GM19455 (cell line): ENCODE results near the gene HABP2.

Experiments used
- ATAC-seq: cut with Tn5 transposase; IDR thresholded peaks from one replicate; pipeline ENCODE4 v1.9.1; 2021; ENCODE audit not compliant: unreplicated experiment

Gene HABP2

DNA sequence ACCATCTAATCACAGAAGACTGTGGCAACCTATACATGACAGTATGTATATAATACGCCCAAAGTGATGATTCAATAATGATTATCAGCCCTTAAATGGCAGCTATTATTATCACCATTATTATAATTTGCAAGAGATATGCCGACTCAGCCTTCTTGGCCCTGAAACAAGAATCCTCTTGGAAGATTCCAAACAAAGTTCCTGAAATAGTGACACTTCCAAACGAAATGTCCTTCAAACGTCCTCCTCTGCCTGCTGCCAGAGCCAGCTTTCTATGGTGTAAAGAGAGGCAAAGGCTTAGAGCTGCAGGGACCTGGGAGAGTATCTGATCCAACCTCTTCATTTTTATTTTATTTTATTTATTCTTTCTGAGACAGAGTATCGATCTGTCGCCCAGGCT is 75.0 kb downstream of the HABP2 start:
- no peak for ATAC-seq

DNA sequence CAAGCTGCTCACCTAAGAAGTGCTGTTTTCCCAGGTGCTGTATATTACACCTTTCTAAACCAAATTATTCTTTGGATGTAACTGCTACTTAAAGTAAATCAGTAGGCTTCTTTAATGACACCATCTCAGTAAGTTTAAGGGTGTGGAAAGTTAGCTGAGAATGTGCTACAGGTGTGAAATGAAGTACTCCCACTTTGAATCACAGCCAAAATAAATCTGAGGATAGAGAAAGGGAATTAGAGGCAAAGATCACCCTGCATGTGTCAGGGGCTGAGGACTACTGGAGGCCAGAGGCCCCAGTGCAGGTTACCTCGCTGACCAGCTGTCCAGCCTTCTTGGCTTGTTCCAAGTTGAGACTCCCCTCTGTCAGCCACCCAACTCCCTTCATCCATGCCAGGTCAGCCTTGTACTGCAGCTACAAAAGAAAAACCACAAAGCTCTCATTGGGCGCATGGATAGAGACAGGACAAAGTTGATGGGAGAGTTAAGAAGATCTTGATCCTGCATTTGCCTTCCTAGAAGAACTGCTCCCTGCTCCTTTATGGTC is 75.8 kb downstream of the HABP2 start:
- ATAC-seq, result no peak

DNA sequence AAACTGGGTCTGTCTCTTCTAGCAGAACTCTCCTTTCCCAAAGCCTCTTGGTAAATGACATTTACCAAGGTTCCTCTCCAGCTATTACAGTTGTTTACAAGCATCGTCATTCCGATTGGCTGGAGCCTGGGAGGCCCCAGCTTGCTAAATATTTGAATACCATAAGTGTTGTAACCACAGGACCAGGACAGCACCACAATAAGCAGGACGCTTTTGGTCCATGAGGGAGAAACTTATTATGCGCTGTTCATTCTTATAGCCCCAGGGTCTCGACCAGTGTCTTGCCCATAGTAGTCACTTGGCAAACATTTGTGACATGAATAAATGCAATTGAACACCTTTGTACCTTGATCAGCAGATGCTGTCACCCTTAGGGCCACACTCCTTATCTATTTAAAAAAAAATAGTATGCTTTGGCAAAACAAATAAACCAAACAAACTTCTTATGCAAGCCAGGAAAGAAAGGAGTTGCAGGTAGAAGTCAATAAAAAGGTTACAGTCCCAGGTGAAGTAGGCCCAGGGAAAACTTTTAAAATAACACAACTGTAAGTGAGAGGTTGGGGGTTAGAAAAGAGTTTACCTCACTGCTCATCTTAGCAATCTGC is 78.2 kb downstream of the HABP2 start:
- no peak for ATAC-seq

DNA sequence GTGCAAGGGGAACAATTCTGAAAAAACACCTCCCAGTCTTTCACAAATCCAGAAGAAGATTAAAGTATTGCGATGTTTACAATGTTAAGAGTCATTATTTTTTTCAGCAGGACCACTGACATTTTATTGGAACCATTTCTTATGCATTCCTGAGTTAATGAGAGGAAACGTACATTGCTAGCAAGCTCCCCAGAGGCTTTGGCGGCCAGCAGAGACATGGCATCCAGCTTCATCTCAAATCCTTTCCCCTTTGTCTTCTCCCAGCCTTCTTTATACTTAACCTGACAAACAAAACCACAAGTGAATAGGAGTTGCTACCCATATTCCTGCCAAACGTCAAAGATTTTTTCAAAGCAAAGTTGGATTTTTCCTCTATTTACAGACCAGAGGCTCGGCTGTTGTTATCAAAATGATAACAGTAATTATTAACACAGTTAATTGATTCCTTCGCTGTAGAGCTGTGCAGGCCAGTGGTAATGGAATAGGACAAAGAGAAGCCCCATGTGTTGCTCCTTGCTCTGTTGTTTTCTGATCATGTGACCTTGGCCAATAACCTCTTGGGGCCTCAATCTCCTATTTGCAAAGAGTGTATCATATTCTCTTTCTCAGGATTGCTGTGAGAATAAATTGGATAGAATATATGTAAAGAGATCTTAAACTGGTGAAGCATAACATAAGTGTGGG is 79.0 kb downstream of the HABP2 start:
- ATAC-seq, result no peak
